Measurements from ENCODE around the gene CADPS2.

Gene CADPS2

DNA sequence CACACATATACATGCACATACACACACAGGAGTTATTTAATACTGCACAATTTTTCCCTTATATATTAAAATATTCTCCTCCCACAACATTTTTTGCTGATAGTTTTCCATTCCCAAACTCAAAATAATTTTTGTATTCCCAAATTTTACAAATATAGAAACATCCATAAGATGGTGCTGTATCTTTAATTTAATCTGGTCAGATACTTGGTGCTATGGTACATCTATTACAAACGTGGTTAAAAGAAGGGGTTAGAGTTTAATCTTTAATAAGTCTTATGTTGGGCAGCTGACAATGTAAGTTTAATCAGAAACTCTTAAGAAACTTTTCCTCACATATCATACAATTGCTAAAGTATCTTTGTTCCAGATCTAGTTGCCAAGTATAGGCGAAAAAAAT is 10.2 kb upstream of the CADPS2 start:
- TF ChIP-seq GABPA (IDR thresholded peaks at IDR 0.05; ENCODE audit: low read depth) (no peak), POLR2AphosphoS5 (IDR thresholded peaks at IDR 0.05; ENCODE audit: low read depth) (no peak), SPI1 (IDR thresholded peaks at IDR 0.05; ENCODE audit: borderline replicate concordance, low read depth) (no peak)
- TF ChIP-seq, protein P1, sequence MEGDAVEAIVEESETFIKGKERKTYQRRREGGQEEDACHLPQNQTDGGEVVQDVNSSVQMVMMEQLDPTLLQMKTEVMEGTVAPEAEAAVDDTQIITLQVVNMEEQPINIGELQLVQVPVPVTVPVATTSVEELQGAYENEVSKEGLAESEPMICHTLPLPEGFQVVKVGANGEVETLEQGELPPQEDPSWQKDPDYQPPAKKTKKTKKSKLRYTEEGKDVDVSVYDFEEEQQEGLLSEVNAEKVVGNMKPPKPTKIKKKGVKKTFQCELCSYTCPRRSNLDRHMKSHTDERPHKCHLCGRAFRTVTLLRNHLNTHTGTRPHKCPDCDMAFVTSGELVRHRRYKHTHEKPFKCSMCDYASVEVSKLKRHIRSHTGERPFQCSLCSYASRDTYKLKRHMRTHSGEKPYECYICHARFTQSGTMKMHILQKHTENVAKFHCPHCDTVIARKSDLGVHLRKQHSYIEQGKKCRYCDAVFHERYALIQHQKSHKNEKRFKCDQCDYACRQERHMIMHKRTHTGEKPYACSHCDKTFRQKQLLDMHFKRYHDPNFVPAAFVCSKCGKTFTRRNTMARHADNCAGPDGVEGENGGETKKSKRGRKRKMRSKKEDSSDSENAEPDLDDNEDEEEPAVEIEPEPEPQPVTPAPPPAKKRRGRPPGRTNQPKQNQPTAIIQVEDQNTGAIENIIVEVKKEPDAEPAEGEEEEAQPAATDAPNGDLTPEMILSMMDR (IDR thresholded peaks at IDR 0.05; ENCODE audit: insufficient read depth, low read length), result no peak
- TF ChIP-seq, protein P2, sequence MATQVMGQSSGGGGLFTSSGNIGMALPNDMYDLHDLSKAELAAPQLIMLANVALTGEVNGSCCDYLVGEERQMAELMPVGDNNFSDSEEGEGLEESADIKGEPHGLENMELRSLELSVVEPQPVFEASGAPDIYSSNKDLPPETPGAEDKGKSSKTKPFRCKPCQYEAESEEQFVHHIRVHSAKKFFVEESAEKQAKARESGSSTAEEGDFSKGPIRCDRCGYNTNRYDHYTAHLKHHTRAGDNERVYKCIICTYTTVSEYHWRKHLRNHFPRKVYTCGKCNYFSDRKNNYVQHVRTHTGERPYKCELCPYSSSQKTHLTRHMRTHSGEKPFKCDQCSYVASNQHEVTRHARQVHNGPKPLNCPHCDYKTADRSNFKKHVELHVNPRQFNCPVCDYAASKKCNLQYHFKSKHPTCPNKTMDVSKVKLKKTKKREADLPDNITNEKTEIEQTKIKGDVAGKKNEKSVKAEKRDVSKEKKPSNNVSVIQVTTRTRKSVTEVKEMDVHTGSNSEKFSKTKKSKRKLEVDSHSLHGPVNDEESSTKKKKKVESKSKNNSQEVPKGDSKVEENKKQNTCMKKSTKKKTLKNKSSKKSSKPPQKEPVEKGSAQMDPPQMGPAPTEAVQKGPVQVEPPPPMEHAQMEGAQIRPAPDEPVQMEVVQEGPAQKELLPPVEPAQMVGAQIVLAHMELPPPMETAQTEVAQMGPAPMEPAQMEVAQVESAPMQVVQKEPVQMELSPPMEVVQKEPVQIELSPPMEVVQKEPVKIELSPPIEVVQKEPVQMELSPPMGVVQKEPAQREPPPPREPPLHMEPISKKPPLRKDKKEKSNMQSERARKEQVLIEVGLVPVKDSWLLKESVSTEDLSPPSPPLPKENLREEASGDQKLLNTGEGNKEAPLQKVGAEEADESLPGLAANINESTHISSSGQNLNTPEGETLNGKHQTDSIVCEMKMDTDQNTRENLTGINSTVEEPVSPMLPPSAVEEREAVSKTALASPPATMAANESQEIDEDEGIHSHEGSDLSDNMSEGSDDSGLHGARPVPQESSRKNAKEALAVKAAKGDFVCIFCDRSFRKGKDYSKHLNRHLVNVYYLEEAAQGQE (IDR thresholded peaks at IDR 0.05; ENCODE audit: insufficient replicate concordance, low read depth), result no peak
- H3K27me3 ChIP-seq (ENCODE audit: insufficient read depth, poor library complexity, severe bottlenecking), result no peaks in the 10 kb centered on the region
- no peak for DNase-seq (ENCODE audit: low read depth in 1 of 2, low spot score in 1 of 2)

DNA sequence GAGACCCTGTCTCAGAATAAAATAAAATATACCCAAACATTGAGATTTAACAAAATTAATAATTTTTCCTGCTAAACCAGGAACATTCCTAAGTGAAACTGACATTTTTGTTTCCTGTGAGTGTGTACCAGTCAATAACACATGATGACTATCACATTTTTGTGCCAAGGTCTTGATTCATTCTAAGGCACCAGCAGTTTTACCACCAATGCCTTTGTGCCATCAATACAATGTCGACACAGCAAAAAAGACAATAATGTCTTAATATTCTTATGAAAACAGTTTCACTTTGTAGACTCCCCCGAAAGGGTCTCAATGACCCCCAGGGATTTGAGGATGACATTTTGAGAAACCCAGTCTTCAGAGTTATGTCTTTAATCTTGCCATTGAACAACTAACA is 7.2 kb upstream of the CADPS2 start:
- Histone ChIP-seq H3K4me3 (replicated peaks; ENCODE audit: insufficient read depth, low read length) (no peak overlapping the region), H3K27me3 (ENCODE audit: insufficient read depth, poor library complexity, severe bottlenecking) (peaks cover 6% of the 10 kb centered on the region), H3K27ac (replicated peaks) (no peak overlapping the region)
- TF ChIP-seq, protein P2 (IDR thresholded peaks at IDR 0.05; ENCODE audit: insufficient replicate concordance, low read depth), result no peak
- TF ChIP-seq POLR2AphosphoS5 (IDR thresholded peaks at IDR 0.05; ENCODE audit: low read depth) (no peak), SPI1 (IDR thresholded peaks at IDR 0.05; ENCODE audit: borderline replicate concordance, low read depth) (no peak), GABPA (IDR thresholded peaks at IDR 0.05; ENCODE audit: low read depth) (no peak)
- TF ChIP-seq, protein P1 (IDR thresholded peaks at IDR 0.05; ENCODE audit: insufficient read depth, low read length), result no peak
- no peak for DNase-seq (ENCODE audit: low read depth in 1 of 2, low spot score in 1 of 2)

More for the DNA sequence above, 10.2 kb upstream of the CADPS2 start:
- Histone ChIP-seq H3K27ac (replicated peaks) (no peak overlapping the region), H3K4me3 (replicated peaks; ENCODE audit: insufficient read depth, low read length) (no peak overlapping the region)

DNA sequence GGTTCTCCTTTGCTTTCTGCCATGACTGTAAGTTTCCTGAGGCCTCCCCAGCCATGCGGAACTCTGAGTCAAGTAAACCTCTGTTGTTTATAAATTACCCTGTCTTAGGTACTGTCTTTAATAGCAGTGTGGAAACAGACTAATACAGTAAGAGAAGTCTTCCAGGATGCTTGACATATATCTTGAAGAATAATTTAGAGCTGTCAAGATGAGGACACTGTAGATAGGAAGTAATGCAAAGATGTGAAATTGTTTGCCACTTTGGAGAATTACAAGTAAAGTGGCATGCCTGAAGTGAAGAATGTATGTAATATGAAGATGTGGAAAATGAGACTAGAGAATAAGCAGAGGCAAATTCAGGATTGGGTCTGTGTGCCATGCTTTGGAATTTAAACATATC is 2.9 kb upstream of the CADPS2 start:
- TF ChIP-seq, protein P1 (IDR thresholded peaks at IDR 0.05; ENCODE audit: insufficient read depth, low read length), result no peak
- TF ChIP-seq POLR2AphosphoS5 (IDR thresholded peaks at IDR 0.05; ENCODE audit: low read depth) (no peak), GABPA (IDR thresholded peaks at IDR 0.05; ENCODE audit: low read depth) (no peak), SPI1 (IDR thresholded peaks at IDR 0.05; ENCODE audit: borderline replicate concordance, low read depth) (no peak)
- TF ChIP-seq, protein P2 (IDR thresholded peaks at IDR 0.05; ENCODE audit: insufficient replicate concordance, low read depth), result no peak
- no peak for DNase-seq (ENCODE audit: low read depth in 1 of 2, low spot score in 1 of 2)
- no peak overlapping the region for H3K4me3 ChIP-seq (replicated peaks; ENCODE audit: insufficient read depth, low read length)

More for the DNA sequence above, 2.9 kb upstream of the CADPS2 start:
- no peak overlapping the region for H3K27ac ChIP-seq (replicated peaks)
- H3K27me3 ChIP-seq (ENCODE audit: insufficient read depth, poor library complexity, severe bottlenecking), result peaks cover 38% of the 10 kb centered on the region

Measured in HL-60 (cell line).